HG02840 (cell line): ENCODE data around the gene CD99.
"Not testable (repeated sequence)": the region's sequence is repeated elsewhere in the genome, so short reads cannot be mapped to it uniquely, and the experiment has no call there.

Experiments
- ATAC-seq: cut with Tn5 transposase; IDR thresholded peaks from one replicate; pipeline ENCODE4 v1.9.1; 2021; ENCODE audit warnings: mild to moderate bottlenecking, moderate library complexity, moderate number of reproducible peaks; ENCODE audit not compliant: unreplicated experiment, low FRiP score

CD99 gene

GRCh38 chrX:2766906-2767305, 75.8 kb downstream of the CD99 start:
- no peak for ATAC-seq

GRCh38 chrX:2767631-2768455, 76.7 kb downstream of the CD99 start:
- no peak for ATAC-seq

GRCh38 chrX:2769615-2770014, 78.5 kb downstream of the CD99 start:
- ATAC-seq, result no peak

GRCh38 chrX:2773166-2774055, 82.3 kb downstream of the CD99 start:
- ATAC-seq, result not testable (repeated sequence)

GRCh38 chrX:2774057-2774456, 83.0 kb downstream of the CD99 start:
- ATAC-seq, result no peak

GRCh38 chrX:2774776-2775175, 83.7 kb downstream of the CD99 start:
- ATAC-seq, result no peak

GRCh38 chrX:2780472-2781225, 89.6 kb downstream of the CD99 start:
- not testable (repeated sequence) for ATAC-seq

- ATAC-seq, result no peak
Measured at GRCh38 chrX:2781226-2781571, 90.1 kb downstream of the CD99 start.

- no peak for ATAC-seq
Measured at GRCh38 chrX:2781698-2782097, 90.6 kb downstream of the CD99 start.

GRCh38 chrX:2782171-2782570, 91.1 kb downstream of the CD99 start:
- ATAC-seq, result no peak

GRCh38 chrX:2782778-2783177, 91.7 kb downstream of the CD99 start:
- ATAC-seq, result no peak

- ATAC-seq, result no peak
Measured at GRCh38 chrX:2784026-2784425, 92.9 kb downstream of the CD99 start.

GRCh38 chrX:2785538-2785937, 94.4 kb downstream of the CD99 start:
- ATAC-seq, result no peak

GRCh38 chrX:2788980-2789379, 97.9 kb downstream of the CD99 start:
- no peak for ATAC-seq

GRCh38 chrX:2789569-2789968, 98.5 kb downstream of the CD99 start:
- no peak for ATAC-seq
